Measurements from ENCODE around the gene MATN1.

The MATN1 gene

DNA sequence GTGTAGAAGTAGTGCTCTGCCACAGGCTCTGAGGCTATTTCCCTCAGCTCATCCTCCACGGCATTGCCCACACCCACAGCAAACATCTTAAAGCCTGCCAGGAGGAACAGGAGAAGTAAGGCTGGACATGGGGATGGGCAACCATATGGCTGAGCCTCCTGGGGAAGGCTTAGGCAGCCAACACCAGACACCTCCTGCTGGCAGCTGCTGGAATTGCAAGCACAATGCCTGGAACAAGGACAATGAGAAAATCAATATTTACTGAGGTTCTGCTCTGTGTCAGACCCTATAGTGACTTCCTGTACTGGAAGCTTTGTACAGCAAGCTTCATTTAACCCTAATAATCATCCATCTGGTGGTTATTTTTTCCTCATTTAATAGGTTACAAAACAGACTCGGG, 8.2 kb downstream of the MATN1 start:
- no peak for DNase-seq

- DNase-seq = no peak
Observed at GRCh38 chr1:30714536-30715090, 8.8 kb downstream of the MATN1 start.

DNA sequence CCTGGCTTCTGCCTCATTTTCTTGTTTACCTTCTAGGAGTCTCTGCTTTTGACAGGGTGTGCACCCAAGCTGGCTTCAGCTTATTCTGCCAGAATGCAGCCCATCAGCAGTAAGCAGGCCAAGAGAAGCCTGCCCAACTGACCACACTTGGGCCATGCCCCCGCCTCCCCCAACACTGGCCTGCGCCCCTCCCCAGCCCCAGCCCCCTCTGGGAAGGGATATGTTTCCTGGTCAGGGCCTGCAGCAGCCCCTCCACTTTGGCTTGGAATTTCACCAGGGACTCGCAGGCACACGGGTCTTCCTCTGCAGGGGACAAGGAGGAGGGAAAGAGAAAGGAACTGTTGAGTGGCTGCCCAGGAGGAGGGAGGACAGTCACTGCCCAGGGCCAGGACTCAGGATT, 9.4 kb downstream of the MATN1 start:
- DNase-seq = no peak

DNA sequence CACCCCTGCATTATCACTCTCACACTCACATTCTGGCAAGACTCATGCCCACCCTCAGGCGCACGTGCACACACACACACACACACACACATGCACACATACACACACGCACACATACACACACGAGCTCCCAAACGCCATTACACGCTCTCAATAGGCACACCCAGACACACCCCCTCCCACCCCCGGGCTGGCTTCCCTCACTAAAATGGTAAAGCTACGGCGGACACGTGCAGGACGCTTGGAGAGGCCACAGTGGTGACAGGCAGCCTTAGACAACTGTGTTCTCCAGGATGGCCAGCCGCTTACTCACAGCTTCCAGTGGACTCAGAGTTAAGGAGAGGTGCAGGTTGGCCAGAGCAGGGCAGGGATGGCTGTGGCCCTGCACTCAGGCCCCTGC, 10.1 kb downstream of the MATN1 start:
- DNase-seq = no peak

GRCh38 chr1:30712583-30712982, 10.8 kb downstream of the MATN1 start:
- DNase-seq = no peak

- no peak for DNase-seq
Observed at GRCh38 chr1:30710407-30710806, 13.0 kb downstream of the MATN1 start.

GRCh38 chr1:30708361-30708728, 15.0 kb downstream of the MATN1 start:
- DNase-seq = no peak

GRCh38 chr1:30707412-30708360, 15.7 kb downstream of the MATN1 start:
- DNase-seq = peak; percentile 89

- DNase-seq = no peak
Observed at GRCh38 chr1:30706528-30706927, 16.9 kb downstream of the MATN1 start.

- DNase-seq = no peak
Observed at GRCh38 chr1:30705698-30706097, 17.7 kb downstream of the MATN1 start.

GRCh38 chr1:30704765-30705509, 18.4 kb downstream of the MATN1 start:
- no peak for DNase-seq

DNA sequence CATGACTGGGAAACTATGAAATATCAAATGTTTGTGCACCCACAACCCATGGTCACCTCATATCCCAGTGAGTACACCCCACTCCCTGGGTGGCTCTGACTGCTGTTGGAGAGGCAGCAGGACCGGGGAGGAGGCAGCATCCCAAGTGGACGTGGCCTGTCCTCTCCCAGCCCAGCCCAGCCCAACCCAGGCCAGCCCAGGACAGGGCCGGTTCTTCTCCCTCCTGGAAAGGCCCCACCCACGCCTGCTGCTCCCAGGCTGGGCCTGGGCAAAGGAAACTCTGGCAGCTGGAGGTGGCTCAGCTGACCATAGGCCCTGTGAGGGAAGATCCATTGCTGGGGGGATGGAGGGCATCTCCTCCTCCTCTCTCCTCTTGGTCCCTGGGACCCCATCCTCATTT, 19.1 kb downstream of the MATN1 start:
- DNase-seq = no peak

- no peak for DNase-seq
Observed at GRCh38 chr1:30702823-30703222, 20.6 kb downstream of the MATN1 start.

- DNase-seq = no peak
Observed at GRCh38 chr1:30701258-30701633, 22.1 kb downstream of the MATN1 start.

GRCh38 chr1:30700528-30701257, 22.7 kb downstream of the MATN1 start:
- no peak for DNase-seq

DNA sequence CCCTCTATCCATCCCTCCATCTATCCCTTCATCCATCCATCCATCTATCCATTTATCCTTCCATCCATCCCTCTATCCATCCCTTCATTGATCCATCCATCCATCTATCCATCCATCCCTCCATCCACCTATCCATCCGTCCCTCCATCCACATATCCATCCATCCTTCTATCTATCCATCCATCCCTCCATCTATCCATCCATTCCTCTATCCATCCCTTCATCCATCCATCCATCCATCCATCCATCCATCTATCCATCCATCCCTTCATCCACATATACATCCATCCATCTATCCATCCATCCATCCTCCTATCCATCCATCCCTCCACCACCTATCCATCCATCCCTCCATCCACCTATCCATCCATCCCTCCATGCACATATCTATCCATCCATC, 23.6 kb downstream of the MATN1 start:
- no peak for DNase-seq

DNA sequence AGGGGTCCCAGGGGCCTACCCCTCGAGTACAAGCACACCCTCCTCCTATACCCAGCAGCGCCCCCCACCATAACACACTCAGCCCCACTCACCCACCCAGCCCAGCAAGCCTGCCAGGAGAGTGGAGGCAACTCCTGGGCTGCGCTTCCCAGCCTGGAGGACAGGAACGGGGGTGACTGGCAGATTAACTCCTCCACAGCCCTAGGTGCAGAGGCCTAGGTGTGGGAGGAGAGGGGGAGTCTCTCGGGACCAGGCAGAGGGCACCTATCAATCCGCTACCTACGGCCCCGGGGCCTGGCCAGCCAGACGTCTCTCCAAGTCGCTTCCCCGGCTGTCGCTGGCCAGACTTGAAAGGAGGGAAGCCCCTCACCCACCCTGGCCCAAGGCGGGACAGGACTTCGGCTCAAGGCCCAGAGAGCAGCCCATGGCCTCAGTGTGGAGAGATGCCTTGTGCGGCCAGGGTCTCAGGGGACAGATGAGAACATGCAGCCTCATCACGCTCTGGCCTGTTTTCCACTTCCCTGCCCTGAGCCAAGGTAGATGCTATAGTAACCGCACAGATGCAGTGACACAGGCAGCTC, 24.9 kb downstream of the MATN1 start:
- peak; percentile 50 for DNase-seq

DNA sequence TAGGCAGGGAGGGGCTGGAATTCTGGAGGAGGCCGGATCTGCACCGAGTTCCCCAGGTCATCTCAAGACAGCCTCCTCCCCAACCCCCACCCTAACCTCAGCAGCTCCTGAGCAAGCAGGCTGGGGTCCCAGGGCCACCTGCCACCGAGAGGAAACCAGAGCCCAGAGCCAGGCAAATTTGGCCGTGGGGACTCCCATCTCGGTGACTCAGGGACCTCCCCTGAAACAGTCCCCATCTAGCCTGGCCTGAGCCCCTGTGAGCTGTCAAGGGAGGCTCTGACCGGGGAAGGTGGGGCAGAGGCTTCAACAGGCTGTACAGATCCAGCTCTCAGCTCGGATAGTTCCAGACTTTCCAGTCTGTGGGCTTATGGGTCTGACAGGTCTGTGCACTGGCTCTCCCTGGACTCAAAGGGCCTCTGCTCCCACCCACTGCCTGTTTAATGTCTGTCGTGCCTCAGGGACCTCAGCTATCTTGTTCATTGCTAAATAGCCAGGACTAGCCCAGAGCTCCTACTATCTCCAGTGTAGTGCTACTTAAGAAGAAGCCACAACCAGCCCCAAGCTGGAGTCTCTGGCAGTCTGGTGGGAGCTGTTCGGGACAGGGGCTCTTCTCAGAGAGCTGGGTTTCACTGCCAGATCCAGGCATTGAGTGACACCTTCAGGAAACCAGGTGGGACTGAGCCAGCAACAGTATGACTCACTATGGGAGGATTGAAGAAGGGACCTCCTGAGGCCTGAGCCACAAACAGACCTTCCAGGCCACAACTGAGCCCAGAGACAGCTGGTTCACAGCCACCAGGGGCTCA, 25.6 kb downstream of the MATN1 start:
- peak; percentile 47 for DNase-seq

- no peak for DNase-seq
Observed at GRCh38 chr1:30696831-30697230, 26.6 kb downstream of the MATN1 start.

DNA sequence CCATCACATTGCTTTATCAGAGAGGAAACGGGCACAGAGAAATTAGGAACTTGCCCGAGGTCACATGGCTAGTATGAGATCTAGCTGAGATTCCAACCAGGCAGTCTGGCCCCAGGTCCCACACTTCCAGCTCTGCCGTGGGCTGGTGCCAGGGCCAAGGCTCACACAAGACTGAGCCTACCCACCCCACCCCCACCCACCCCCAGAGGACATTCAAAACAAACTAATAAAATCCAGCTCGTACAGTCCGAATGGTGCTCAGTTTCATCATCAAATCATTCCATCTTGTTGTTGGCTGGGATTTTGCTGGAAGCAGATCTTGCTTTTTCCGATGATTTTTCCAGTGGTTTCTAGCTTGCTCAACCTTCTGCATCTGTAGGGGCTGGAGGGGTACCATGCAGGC, 27.9 kb downstream of the MATN1 start:
- DNase-seq = peak; percentile 66

DNA sequence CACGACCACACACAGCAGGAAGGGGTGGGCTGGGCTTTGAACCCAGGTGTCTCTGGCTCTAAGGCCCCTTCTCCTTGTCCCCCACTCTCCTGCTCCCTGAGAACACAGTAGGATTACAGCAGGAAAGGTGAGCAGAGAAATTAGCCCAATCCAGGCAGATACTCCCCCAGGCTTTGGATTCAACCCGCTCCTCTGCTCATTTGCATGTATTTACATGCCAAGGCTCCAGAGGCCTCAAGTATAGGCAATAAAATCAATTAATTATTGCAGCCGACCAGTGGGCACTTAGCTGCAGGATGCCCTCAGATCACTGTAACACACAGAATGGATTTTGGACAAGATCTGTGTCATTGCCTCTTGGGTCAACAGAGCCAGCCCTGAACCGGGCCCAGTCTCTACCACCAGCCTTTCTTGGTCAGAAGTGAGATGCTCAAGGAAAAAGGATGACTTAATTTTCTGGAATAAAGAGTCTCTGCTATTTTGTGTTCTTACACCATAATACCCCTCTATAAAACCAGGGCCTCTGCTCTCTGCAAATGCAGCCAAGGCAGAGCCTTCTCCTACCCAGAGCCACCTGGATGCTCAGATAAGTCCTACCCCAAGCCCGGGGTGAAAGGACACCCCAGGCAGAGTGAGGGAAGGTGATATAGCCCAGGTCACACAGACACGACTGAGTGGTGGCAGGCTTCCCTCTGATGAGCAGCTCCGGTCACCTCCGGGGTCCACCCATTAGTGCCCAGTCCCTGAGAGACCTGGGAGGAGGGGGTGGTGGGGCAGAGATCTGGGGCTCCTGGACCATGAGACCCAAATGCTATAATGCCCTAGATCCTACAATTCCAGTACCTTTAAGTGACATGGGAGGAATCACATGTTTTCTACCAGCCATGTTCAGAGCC, 28.9 kb downstream of the MATN1 start:
- DNase-seq = peak; percentile 6

Measured in right forelimb (tissue), 1 donor.